Right lobe of liver (tissue), 6 donors: ENCODE results near the gene ATAD3A. TPM values are rescaled to one million over a fixed set of nuclear protein-coding genes. Genes with fewer than 3 reads are reported as not detected.
"Not testable (repeated sequence)": the region's sequence is repeated elsewhere in the genome, so short reads cannot be mapped to it uniquely, and the experiment has no call there.

Source experiments
- ATAC-seq, 4 donors: fragments of 200-7000 bp; cut with Tn5 transposase; one replicate each; pipeline ENCODE4 v1.9.1; 2020; ENCODE audit warnings: mild to moderate bottlenecking in 4 of 4, moderate library complexity in 4 of 4
- DNase-seq, 3 donors: peaks; one replicate each; pipeline ENCODE4 v3.0.0-alpha.2; 2020
- H3K27ac ChIP-seq, 3 donors: fragments of 200-600 bp; one replicate each; pipeline ENCODE4 v1.8.0; 2022
- H3K27me3 ChIP-seq, 2 donors: fragments of 200-600 bp; one replicate each; pipeline ENCODE4 v1.8.0; 2022
- H3K36me3 ChIP-seq, 4 donors: fragments of 200-600 bp; sonication (generic) in 1 of 4; one replicate each; pipeline versions ENCODE4 v1.5.1 to v1.8.0; 2017 to 2022; ENCODE audit warnings: control low read depth in 1 of 4
- H3K4me1 ChIP-seq, 4 donors: fragments of 200-600 bp; sonication (generic) in 1 of 4; one replicate each; pipeline versions ENCODE4 v1.5.1 to v1.8.0; 2017 to 2022; ENCODE audit warnings: control low read depth in 1 of 4
- H3K4me3 ChIP-seq, 3 donors: fragments of 200-600 bp; one replicate each; pipeline ENCODE4 v1.8.0; 2022
- H3K9me3 ChIP-seq, 4 donors: fragments of 200-600 bp; sonication (generic) in 1 of 4; one replicate each; pipeline versions ENCODE4 v1.5.1 to v1.8.0; 2017 to 2022; ENCODE audit warnings: control low read depth in 1 of 4
- CTCF ChIP-seq, 4 donors: fragments of 200-600 bp in 3 of 4; fragments of 450-650 bp in 1 of 4; IDR thresholded peaks; one replicate each; pipeline versions ENCODE4 v1.5.1 to v1.8.0; 2016 to 2022; ENCODE audit warnings: antibody characterized with exemption in 4 of 4, mild to moderate bottlenecking in 2 of 4
- POLR2A ChIP-seq: fragments of 450-650 bp; IDR thresholded peaks from one replicate; pipeline ENCODE4 v1.6.1; 2017; ENCODE audit warnings: antibody characterized with exemption, mild to moderate bottlenecking
- WGBS: methylation state at CpG from one replicate; pipeline ENCODE4 v1.1.6; 2018; ENCODE audit warnings: low coverage, low lambda C conversion rate; ENCODE audit not compliant: insufficient coverage; ENCODE audit errors: missing lambda C conversion rate; 5-methylcytosine and 5-hydroxymethylcytosine counted together
- intact Hi-C, 2 donors: fragments of 100-400 bp; cut with DNase I; formaldehyde crosslinking; loops; one replicate each; pipeline versions ENCODE4 v1.11.2 to v1.14.1; 2022
- total RNA-seq, 6 experiments: library from RNA; depleted of rRNA in 2 of 6; stranded (reverse); fragments of >200 nt in 2 of 6; fragmentation: NEBNext Ultra II Directional in 3 of 6; extraction: Animal tissue kit (Norgen Biotek cat#: 25700) in 3 of 6; gene quantifications; one replicate each; pipeline versions ENCODE4 v1.1.0 to v1.2.4, GENCODE V29; 2016 to 2023
- donor health status: DM: no; HTN: yes; CAD: no.
- donor health status: DM: no; HTN: no; CAD: no.
- donor health status: DM: no; HTN: no; CAD: no.
- donor health status: DM: no; HTN: yes; CAD: no.
- donor health status: DM: no; HTN: yes; CAD: no.

Gene ATAD3A
- total RNA-seq, 6 experiments from 2014 or later: 10.8 to 31.7 (median 13.1) TPM

DNA sequence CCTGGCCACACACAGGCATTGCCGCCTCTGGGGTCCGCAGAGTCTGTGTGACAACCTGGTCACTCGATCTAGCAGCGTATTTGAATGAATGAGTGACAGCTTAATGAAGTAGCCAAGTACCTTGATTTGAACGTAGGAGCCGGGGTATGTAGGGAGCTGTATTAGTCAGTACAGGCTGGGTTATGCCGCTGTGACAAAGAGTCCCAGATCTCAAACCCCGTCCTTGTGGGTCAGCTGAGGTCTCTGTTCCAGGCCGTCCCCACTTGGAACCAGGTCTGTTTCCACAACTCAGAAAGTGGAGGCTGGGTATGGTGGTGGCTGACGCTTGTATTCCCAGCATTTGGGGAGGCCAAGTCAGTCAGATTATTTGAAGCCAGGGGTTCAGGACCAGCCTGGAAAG, 20.4 kb upstream of the ATAD3A start:
- no peak for ATAC-seq
- Histone ChIP-seq H3K4me1 (peaks cover 0 to 9% (median 3%) of the 10 kb centered on the region in 4 donors), H3K27me3 (no peaks in the 10 kb centered on the region), H3K36me3 (peaks cover 0 to 16% (median 10%) of the 10 kb centered on the region in 4 donors), H3K4me3 (no peak overlapping the region), H3K27ac (no peak overlapping the region), H3K9me3 (no peaks in the 10 kb centered on the region)
- intact Hi-C loops: no loop called here
- TF ChIP-seq CTCF (IDR thresholded peaks at IDR 0.05) (no peak), POLR2A (no peak)
- DNase-seq: no peak
- 98% methylated on average over 7 of the region's 10 CpGs for WGBS

DNA sequence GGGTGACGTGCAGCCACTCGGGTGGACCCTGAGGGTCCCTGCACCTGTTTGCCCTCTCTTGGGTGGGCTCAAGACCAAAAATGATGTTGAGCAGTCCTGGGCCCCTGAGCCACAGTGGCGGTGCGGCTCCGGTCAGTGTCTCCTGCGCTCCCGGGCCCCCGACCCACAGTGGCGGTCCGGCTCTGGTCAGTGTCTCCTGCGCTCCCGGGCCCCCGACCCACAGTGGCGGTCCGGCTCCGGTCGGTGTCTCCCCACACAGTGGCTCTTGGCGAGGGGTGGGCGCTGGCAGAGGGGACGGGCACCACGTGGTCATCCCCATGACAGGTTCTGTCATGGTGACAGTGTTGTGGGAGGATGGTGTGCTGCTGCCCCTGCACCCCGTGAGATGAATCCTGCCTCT, 17.7 kb upstream of the ATAD3A start:
- H3K4me1 ChIP-seq, H3K27ac ChIP-seq, intact Hi-C loops, H3K4me3 ChIP-seq, DNase-seq, H3K9me3 ChIP-seq, H3K27me3 ChIP-seq, ATAC-seq, H3K36me3 ChIP-seq: not testable (repeated sequence)
- WGBS: no CpG with 5 or more reads among the region's 22 CpGs

DNA sequence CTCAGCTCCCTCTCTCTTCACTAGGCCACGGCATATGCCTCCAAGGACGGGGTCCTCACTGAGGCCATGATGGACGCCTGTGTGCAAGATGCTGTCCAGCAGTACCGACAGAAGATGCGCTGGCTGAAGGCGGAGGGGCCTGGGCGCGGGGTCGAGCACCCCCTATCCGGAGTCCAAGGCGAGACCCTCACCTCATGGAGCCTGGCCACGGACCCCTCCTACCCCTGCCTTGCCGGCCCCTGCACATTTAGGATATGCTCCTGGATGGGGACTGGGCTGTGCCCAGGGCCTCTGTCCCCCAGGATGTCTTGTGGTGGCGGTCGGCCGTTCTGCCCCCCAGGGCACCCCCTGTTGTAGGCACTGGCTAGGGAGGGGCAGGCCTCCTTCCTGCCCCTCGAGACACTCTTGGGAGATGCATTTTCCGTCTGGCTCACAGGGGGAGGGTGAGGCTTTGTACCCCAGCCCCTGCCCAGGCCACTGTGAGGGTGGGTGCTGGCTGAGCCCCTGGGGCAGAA, 16.4 kb upstream of the ATAD3A start:
- H3K27ac ChIP-seq, H3K4me3 ChIP-seq, intact Hi-C loops, H3K36me3 ChIP-seq, H3K9me3 ChIP-seq, H3K4me1 ChIP-seq, H3K27me3 ChIP-seq, DNase-seq: not testable (repeated sequence)
- peak in 1 of 4 donors; percentile 35 for ATAC-seq
- 85% methylated on average over 5 of the region's 18 CpGs for WGBS

DNA sequence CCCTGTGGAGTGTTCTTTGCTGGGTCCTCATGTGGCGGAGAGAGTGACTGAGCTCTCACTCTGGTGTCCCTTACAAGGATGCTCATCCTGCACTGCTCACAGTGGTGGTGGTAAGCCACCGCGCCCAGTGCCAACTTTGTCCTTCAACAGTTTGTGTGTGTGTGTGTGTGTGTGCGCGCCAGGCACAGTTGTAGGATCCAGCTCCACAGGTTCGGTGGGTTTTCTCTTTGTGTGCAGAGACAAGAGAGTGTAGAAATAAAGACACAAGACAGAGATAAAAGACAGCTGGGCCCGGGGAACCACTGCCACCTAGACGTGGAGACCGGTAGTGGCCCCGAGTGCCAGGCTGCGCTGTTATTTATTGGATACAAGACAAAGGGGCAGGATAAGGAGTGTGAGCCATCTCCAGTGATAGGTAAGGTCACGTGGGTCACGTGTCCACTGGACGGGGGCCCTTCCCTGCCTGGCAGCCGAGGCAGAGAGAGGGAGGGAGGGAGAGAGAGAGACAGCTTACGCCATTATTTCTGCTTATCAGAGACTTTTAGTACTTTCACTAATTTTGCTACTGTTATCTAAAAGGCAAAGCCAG, 7.1 kb upstream of the ATAD3A start:
- TF ChIP-seq CTCF (IDR thresholded peaks at IDR 0.05): peak; percentile 62 to 84 (median 73)
- TF ChIP-seq POLR2A: peak; percentile 47
- H3K27me3 ChIP-seq, H3K4me1 ChIP-seq, intact Hi-C loops, H3K9me3 ChIP-seq, H3K36me3 ChIP-seq: not testable (repeated sequence)
- Histone ChIP-seq H3K4me3 (peak overlapping the region; percentile 3 to 39 (median 35)), H3K27ac (peak overlapping the region; percentile 69 to 77 (median 72))
- 17% methylated on average over 9 of the region's 16 CpGs for WGBS
- ATAC-seq: peak; percentile 53 to 67 (median 61)
- DNase-seq: peak; percentile 79 to 90 (median 90)

DNA sequence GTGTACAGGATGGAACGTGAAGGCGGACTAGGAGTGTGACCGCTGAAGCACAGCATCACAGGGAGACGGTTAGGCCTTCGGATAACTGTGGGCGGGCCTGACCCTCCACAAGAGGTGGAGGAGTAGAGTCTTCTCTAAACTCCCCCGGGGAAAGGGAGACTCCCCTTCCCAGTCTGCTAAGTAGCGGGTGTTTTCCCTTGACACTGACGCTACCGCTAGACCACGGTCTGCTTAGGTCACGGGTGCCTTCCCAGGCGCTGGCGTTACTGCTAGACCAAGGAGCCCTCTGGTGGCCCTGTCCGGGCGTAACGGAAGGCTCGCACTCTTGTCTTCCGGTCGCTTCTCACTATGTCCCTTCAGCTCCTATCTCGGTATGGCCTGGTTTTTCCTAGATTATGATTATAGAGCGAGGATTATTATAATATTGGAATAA, 6.6 kb upstream of the ATAD3A start:
- H3K27me3 ChIP-seq, H3K9me3 ChIP-seq, intact Hi-C loops, H3K36me3 ChIP-seq, H3K4me1 ChIP-seq: not testable (repeated sequence)
- ATAC-seq (peak; percentile 66 to 81 (median 68)), DNase-seq (peak in 1 of 3 donors; percentile 48)
- peak overlapping the region; percentile 3 to 39 (median 35) for H3K4me3 ChIP-seq
- peak in 3 of 4 donors; percentile 28 to 44 (median 31) for TF ChIP-seq CTCF (IDR thresholded peaks at IDR 0.05)
- peak overlapping the region; percentile 69 to 77 (median 72) for H3K27ac ChIP-seq
- WGBS: 12% methylated on average over 17 of the region's 22 CpGs

- peak overlapping the region; percentile 69 to 77 (median 72) for H3K27ac ChIP-seq
- peaks cover 0 to 11% (median 9%) of the 10 kb centered on the region in 4 donors for H3K4me1 ChIP-seq
- H3K27me3 ChIP-seq, intact Hi-C loops, H3K36me3 ChIP-seq, H3K9me3 ChIP-seq: not testable (repeated sequence)
- peak in 1 of 3 donors; percentile 67 for DNase-seq
- WGBS: 31% methylated on average over 4 of the region's 5 CpGs
- peak in 3 of 4 donors; percentile 20 to 29 (median 26) for ATAC-seq
- peak overlapping the region in 1 of 3 donors; percentile 39 for H3K4me3 ChIP-seq
Observed at GRCh38 chr1:1505801-1506200, 6.2 kb upstream of the ATAD3A start.
